KMS-11 (cell line): ENCODE measurements around the gene AGAP1.

ENCODE experiments used
- H2AFZ ChIP-seq: fragments of 200-600 bp; sonication (generic); 2 replicates; pipeline ENCODE4 v1.6.1; 2016; ENCODE audit warnings: antibody characterized with exemption, mixed run types, low read depth
- H3K27ac ChIP-seq: fragments of 200-600 bp; sonication (generic); 2 replicates; pipeline ENCODE4 v1.6.1; 2016; ENCODE audit warnings: mild to moderate bottlenecking, mixed run types
- H3K27me3 ChIP-seq: fragments of 200-600 bp; sonication (generic); 2 replicates; pipeline ENCODE4 v1.6.1; 2017; ENCODE audit warnings: mild to moderate bottlenecking, low read depth, mixed run types, moderate library complexity; ENCODE audit not compliant: insufficient read depth
- H3K36me3 ChIP-seq: fragments of 200-600 bp; sonication (generic); 2 replicates; pipeline ENCODE4 v1.6.1; 2017; ENCODE audit warnings: mild to moderate bottlenecking, mixed run types; ENCODE audit not compliant: insufficient read depth
- H3K4me1 ChIP-seq: fragments of 200-600 bp; sonication (generic); 2 replicates; pipeline ENCODE4 v1.6.1; 2016; ENCODE audit warnings: mild to moderate bottlenecking, low read depth, mixed run types; ENCODE audit not compliant: poor library complexity, severe bottlenecking
- H3K4me2 ChIP-seq: fragments of 200-600 bp; sonication (generic); 2 replicates; pipeline ENCODE4 v1.7.0; 2016; ENCODE audit warnings: mild to moderate bottlenecking, mixed run types
- H3K4me3 ChIP-seq: fragments of 200-600 bp; sonication (generic); IDR thresholded peaks from 2 replicates; pipeline ENCODE4 v1.6.1; 2017; ENCODE audit warnings: low read depth, low read length, mixed read lengths; ENCODE audit not compliant: insufficient read depth
- H3K79me2 ChIP-seq: fragments of 200-600 bp; sonication (generic); 2 replicates; pipeline ENCODE4 v1.6.1; 2016; ENCODE audit warnings: low read depth, mixed run types; ENCODE audit not compliant: insufficient read depth
- H3K9ac ChIP-seq: fragments of 200-600 bp; sonication (generic); 2 replicates; pipeline ENCODE4 v1.6.1; 2016; ENCODE audit warnings: mild to moderate bottlenecking, mixed run types
- H4K20me1 ChIP-seq: fragments of 200-600 bp; sonication (generic); 2 replicates; pipeline ENCODE4 v1.6.1; 2016; ENCODE audit warnings: mild to moderate bottlenecking, mixed run types; ENCODE audit not compliant: insufficient read depth
- TF ChIP-seq, protein P1 (sequence below): fragments of 200-600 bp; sonication (generic); conservative IDR thresholded peaks from 2 replicates; pipeline ENCODE4 v1.6.1; 2017; ENCODE audit warnings: low read depth, mild to moderate bottlenecking, antibody characterized with exemption, low read length, moderate library complexity, mixed read lengths

The AGAP1 gene

GRCh38 chr2:235512699-235513053 lies 18.8 kb downstream of the AGAP1 start:
- TF ChIP-seq, protein P1, sequence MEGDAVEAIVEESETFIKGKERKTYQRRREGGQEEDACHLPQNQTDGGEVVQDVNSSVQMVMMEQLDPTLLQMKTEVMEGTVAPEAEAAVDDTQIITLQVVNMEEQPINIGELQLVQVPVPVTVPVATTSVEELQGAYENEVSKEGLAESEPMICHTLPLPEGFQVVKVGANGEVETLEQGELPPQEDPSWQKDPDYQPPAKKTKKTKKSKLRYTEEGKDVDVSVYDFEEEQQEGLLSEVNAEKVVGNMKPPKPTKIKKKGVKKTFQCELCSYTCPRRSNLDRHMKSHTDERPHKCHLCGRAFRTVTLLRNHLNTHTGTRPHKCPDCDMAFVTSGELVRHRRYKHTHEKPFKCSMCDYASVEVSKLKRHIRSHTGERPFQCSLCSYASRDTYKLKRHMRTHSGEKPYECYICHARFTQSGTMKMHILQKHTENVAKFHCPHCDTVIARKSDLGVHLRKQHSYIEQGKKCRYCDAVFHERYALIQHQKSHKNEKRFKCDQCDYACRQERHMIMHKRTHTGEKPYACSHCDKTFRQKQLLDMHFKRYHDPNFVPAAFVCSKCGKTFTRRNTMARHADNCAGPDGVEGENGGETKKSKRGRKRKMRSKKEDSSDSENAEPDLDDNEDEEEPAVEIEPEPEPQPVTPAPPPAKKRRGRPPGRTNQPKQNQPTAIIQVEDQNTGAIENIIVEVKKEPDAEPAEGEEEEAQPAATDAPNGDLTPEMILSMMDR: no peak
- H3K4me3 ChIP-seq: no peak overlapping the region
- H3K27me3 ChIP-seq: no peaks in the 10 kb centered on the region
- H3K9ac ChIP-seq: no peak overlapping the region
- H3K36me3 ChIP-seq: no peaks in the 10 kb centered on the region
- no peak overlapping the region for H3K4me2 ChIP-seq
- no peak overlapping the region for H2AFZ ChIP-seq
- H3K79me2 ChIP-seq: peaks cover 96% of the 10 kb centered on the region
- no peaks in the 10 kb centered on the region for H4K20me1 ChIP-seq
- H3K27ac ChIP-seq: no peak overlapping the region
- peaks cover 33% of the 10 kb centered on the region for H3K4me1 ChIP-seq

GRCh38 chr2:235513984-235514626 lies 20.3 kb downstream of the AGAP1 start:
- H3K9ac ChIP-seq: no peak overlapping the region
- no peaks in the 10 kb centered on the region for H4K20me1 ChIP-seq
- H3K4me2 ChIP-seq: no peak overlapping the region
- no peaks in the 10 kb centered on the region for H3K27me3 ChIP-seq
- H3K36me3 ChIP-seq: no peaks in the 10 kb centered on the region
- TF ChIP-seq, protein P1: no peak
- H3K27ac ChIP-seq: no peak overlapping the region
- no peak overlapping the region for H2AFZ ChIP-seq
- H3K4me3 ChIP-seq: no peak overlapping the region
- H3K4me1 ChIP-seq: peaks cover 33% of the 10 kb centered on the region
- H3K79me2 ChIP-seq: peaks cover 95% of the 10 kb centered on the region

DNA sequence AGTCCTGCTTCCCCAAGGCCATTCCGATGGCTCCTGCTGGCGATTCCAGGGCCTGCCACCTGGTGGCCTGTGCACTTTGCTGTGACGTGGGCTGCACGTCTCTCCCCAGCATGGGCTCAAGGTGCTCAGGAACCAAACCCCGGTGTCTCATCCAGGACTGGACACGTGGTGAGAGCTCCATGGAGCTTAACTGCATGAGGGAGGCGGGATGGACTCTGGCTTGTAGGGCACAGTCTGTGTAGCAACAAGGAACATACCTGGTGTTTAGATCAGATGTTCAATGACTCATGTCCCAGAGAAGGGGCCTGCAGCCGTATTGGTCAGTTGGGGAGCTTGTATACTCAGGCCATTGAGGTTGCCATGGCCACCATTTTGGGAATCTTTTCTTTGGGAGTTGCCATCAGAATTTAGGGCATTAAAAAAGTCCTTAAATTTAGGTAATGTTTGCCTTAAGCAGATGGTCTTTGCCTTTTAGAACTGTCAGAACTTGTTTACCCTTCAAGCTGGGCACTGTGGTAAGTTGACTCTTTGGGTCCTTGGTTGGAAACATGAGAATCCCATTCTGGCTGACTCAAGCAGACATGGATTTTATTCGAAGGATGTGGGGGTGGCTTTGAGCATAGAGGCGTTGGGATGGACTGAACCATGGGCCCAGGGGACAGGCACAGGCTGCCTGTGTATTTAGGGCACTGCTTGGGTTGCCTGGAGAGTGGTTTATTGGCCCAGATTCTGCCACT lies 21.0 kb downstream of the AGAP1 start:
- Histone ChIP-seq H3K4me3 (no peak overlapping the region), H2AFZ (no peak overlapping the region), H3K36me3 (no peaks in the 10 kb centered on the region), H3K27ac (no peak overlapping the region), H3K4me2 (no peak overlapping the region), H3K9ac (no peak overlapping the region), H3K79me2 (peaks cover 95% of the 10 kb centered on the region), H4K20me1 (no peaks in the 10 kb centered on the region), H3K27me3 (no peaks in the 10 kb centered on the region), H3K4me1 (peaks cover 33% of the 10 kb centered on the region)
- TF ChIP-seq, protein P1: no peak

GRCh38 chr2:235515364-235515742 lies 21.5 kb downstream of the AGAP1 start:
- Histone ChIP-seq H3K4me3 (no peak overlapping the region), H3K79me2 (peaks cover 95% of the 10 kb centered on the region), H3K4me2 (no peak overlapping the region), H3K4me1 (peaks cover 33% of the 10 kb centered on the region), H3K36me3 (no peaks in the 10 kb centered on the region), H3K27me3 (no peaks in the 10 kb centered on the region), H3K27ac (no peak overlapping the region), H3K9ac (no peak overlapping the region), H2AFZ (no peak overlapping the region), H4K20me1 (no peaks in the 10 kb centered on the region)
- TF ChIP-seq, protein P1: no peak
